ENCODE results near the gene DNAH2. TPM values are rescaled to one million over a fixed set of nuclear protein-coding genes. Genes with fewer than 3 reads are reported as not detected.

DNAH2 gene
- total and polyA plus RNA-seq, 9 of the 15 experiments (the other 6 are each of a cell fraction or from before 2014, with no cell fraction given): 0.03 TPM; not detected in 8

DNA sequence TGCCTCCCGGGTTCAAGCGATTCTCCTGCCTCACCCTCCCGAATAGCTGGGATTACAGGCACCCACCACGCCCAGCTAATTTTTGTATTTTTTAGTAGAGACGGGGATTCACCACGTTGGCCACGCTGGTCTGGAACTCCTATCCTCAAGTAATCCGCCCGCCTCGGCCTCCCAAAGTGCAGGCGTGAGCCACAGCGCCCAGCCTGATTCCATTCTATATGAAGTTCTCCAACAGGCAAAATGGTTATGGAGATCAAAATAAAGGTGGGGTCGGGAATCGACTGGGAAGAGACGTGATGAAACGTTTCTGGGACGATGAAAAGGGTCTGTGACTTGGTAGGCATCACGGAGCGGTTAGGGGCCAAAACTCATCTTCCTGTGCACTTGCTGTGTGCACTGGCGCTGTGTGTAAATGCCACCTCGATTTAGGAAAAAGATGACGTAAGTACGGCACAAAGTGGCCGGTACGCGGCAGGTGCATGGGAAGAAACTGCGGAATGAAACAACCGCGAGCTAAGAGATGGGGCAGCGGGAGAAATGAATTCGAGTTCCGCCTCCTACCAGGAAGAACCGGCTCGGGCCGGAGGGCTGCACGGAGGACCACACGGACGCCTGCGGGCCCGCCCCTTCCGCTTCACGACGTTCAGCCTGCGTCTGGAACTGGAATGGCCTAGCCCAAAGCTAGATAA is 31.9 kb upstream of the DNAH2 start (continued):
- TF ChIP-seq, protein P1, sequence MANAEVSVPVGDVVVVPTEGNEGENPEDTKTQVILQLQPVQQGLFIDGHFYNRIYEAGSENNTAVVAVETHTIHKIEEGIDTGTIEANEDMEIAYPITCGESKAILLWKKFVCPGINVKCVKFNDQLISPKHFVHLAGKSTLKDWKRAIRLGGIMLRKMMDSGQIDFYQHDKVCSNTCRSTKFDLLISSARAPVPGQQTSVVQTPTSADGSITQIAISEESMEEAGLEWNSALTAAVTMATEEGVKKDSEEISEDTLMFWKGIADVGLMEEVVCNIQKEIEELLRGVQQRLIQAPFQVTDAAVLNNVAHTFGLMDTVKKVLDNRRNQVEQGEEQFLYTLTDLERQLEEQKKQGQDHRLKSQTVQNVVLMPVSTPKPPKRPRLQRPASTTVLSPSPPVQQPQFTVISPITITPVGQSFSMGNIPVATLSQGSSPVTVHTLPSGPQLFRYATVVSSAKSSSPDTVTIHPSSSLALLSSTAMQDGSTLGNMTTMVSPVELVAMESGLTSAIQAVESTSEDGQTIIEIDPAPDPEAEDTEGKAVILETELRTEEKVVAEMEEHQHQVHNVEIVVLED (CRISPR knock-in tag; IDR thresholded peaks at IDR 0.05): 0 out of 2 replicates have a peak, but pooled peaks have one; percentile 36
- TF ChIP-seq MAX (CRISPR knock-in tag; IDR thresholded peaks at IDR 0.05) (peak; percentile 51; the same call in 1 of the 2 replicates), JUN (IDR thresholded peaks at IDR 0.05; ENCODE audit: borderline replicate concordance, low read depth, low read length) (peak; percentile 34; the same call in 1 of the 2 replicates), JUN (CRISPR knock-in tag; IDR thresholded peaks at IDR 0.05; ENCODE audit: borderline replicate concordance) (peak; percentile 86; the same call in 1 of the 2 replicates), NONO (IDR thresholded peaks at IDR 0.05; ENCODE audit: low read depth in 2 of 2, low read length in 1 of 2) (no peak), ZNF644 (tag; IDR thresholded peaks at IDR 0.05; ENCODE audit: low read depth) (no peak), CEBPG (CRISPR knock-in tag; IDR thresholded peaks at IDR 0.05) (peak; percentile 72), CEBPG (tag; conservative IDR thresholded peaks at IDR 0.05 in 1 of 2, IDR thresholded peaks at IDR 0.05 in 1 of 2) (peak in 1 of 2 experiments; percentile 20; a peak in 1 of 4 replicates), REST (IDR thresholded peaks at IDR 0.05; ENCODE audit: borderline replicate concordance) (peak; percentile 100), REST (CRISPR knock-in tag; IDR thresholded peaks at IDR 0.05; ENCODE audit: low read depth) (no peak), ZNF124 (CRISPR knock-in tag; IDR thresholded peaks at IDR 0.05) (no peak)
- TF ChIP-seq, protein P2, sequence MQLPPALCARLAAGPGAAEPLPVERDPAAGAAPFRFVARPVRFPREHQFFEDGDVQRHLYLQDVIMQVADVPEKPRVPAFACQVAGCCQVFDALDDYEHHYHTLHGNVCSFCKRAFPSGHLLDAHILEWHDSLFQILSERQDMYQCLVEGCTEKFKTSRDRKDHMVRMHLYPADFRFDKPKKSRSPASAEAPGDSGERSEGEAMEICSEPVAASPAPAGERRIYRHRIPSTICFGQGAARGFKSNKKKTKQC (CRISPR knock-in tag; IDR thresholded peaks at IDR 0.05): peak; percentile 93; the same call in 1 of the 2 replicates
- TF ChIP-seq, protein P3, sequence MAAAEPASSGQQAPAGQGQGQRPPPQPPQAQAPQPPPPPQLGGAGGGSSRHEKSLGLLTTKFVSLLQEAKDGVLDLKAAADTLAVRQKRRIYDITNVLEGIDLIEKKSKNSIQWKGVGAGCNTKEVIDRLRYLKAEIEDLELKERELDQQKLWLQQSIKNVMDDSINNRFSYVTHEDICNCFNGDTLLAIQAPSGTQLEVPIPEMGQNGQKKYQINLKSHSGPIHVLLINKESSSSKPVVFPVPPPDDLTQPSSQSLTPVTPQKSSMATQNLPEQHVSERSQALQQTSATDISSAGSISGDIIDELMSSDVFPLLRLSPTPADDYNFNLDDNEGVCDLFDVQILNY (CRISPR knock-in tag; IDR thresholded peaks at IDR 0.05): 0 out of 2 replicates have a peak, but pooled peaks have one; percentile 74

Measured in K562 (cell line).